CD4-positive, alpha-beta T cell (primary cell): ENCODE data around the gene MAMDC2. TPM values are rescaled to one million over a fixed set of nuclear protein-coding genes. Genes with fewer than 3 reads are reported as not detected.

Experiments
- ATAC-seq: fragments of 200-7000 bp; cut with Tn5 transposase; one replicate; pipeline ENCODE4 v1.10.0; 2022; ENCODE audit warnings: mild to moderate bottlenecking; ENCODE audit not compliant: poor library complexity
- CTCF ChIA-PET: fragments of 350-600 bp; sonication (Branson Sonifier 250); formaldehyde crosslinking; loops from one replicate; lab custom pipeline; 2021; ENCODE audit warnings: antibody characterized with exemption, inconsistent platforms; lab: Charles Lee
- POLR2A ChIA-PET: fragments of 350-600 bp; sonication (Branson Sonifier 250); formaldehyde crosslinking; loops from one replicate; lab custom pipeline; 2021; ENCODE audit warnings: antibody characterized with exemption, inconsistent platforms; lab: Charles Lee
- DNase-seq, 14 experiments: peaks; one replicate each; pipeline ENCODE4 v3.0.0-alpha.2; 2013 to 2020; ENCODE audit warnings: mixed read lengths in 2 of 14
- H3K27ac ChIP-seq, 2 donors: one replicate each; pipeline versions ENCODE4 v1.5.1 to v1.7.0; 2013; ENCODE audit warnings: low read length in 2 of 2, low read depth in 1 of 2, mild to moderate bottlenecking in 1 of 2
- H3K27me3 ChIP-seq, 2 experiments: 1 replicate in 1 of 2; 2 replicates in 1 of 2; pipeline versions ENCODE4 v1.6.1 to v1.7.0; 2013; ENCODE audit warnings: low read length in 2 of 2, control low read depth in 1 of 2, mild to moderate bottlenecking in 1 of 2, moderate library complexity in 1 of 2; ENCODE audit not compliant: insufficient read depth in 2 of 2, control insufficient read depth in 1 of 2
- H3K36me3 ChIP-seq: one replicate; pipeline ENCODE4 v1.6.1; 2013; ENCODE audit warnings: low read length, control low read depth; ENCODE audit not compliant: insufficient read depth
- H3K4me1 ChIP-seq: one replicate; pipeline ENCODE4 v1.6.1; 2013; ENCODE audit warnings: low read length, control low read depth; ENCODE audit not compliant: insufficient read depth
- H3K4me3 ChIP-seq: one replicate; pipeline ENCODE4 v1.5.1; 2013; ENCODE audit warnings: mild to moderate bottlenecking, low read length, moderate library complexity
- H3K9me3 ChIP-seq, 2 experiments: 1 replicate in 1 of 2; 2 replicates in 1 of 2; pipeline versions ENCODE4 v1.6.1 to v1.7.0; 2013; ENCODE audit warnings: low read length in 2 of 2, mild to moderate bottlenecking in 2 of 2, control low read depth in 1 of 2, moderate library complexity in 1 of 2; ENCODE audit not compliant: control insufficient read depth in 1 of 2, insufficient read depth in 1 of 2
- H3K27ac Mint-ChIP-seq: one replicate; pipeline ENCODE4 v1.8.0; 2020; ENCODE audit warnings: mixed read lengths
- H3K27me3 Mint-ChIP-seq: one replicate; pipeline ENCODE4 v1.8.0; 2021; ENCODE audit warnings: mixed read lengths
- H3K36me3 Mint-ChIP-seq: one replicate; pipeline ENCODE4 v1.8.0; 2021; ENCODE audit warnings: low read depth, mixed read lengths
- H3K4me1 Mint-ChIP-seq: one replicate; pipeline ENCODE4 v1.8.0; 2021; ENCODE audit warnings: low read depth, mixed read lengths
- H3K4me3 Mint-ChIP-seq: one replicate; pipeline ENCODE4 v1.8.0; 2020; ENCODE audit warnings: mild to moderate bottlenecking, mixed read lengths
- H3K9me3 Mint-ChIP-seq: one replicate; pipeline ENCODE4 v1.8.0; 2020; ENCODE audit warnings: mixed read lengths
- intact Hi-C, 2 experiments: fragments of 100-400 bp; cut with DNase I in 1 of 2; cut with micrococcal nuclease in 1 of 2; formaldehyde crosslinking; loops; one replicate each; pipeline versions ENCODE4 v1.15.1 to v1.9.0; 2023 to 2025; cut with DNase I, micrococcal nuclease
- total RNA-seq, 174 experiments: library from RNA in 2 of 174; stranded (reverse) in 2 of 174; gene quantifications; one replicate each; pipeline ENCODE4 v1.2.3 and lab custom pipeline; 2021 to 2026
- TF ChIP-seq, protein P1 (sequence below): fragments of 200-600 bp; IDR thresholded peaks from one replicate; pipeline ENCODE4 v1.8.0; 2022; ENCODE audit warnings: antibody characterized with exemption, mild to moderate bottlenecking

MAMDC2 gene
- total RNA-seq, 2 experiments from 2014 or later = 0.08 TPM; not detected in 1

DNA sequence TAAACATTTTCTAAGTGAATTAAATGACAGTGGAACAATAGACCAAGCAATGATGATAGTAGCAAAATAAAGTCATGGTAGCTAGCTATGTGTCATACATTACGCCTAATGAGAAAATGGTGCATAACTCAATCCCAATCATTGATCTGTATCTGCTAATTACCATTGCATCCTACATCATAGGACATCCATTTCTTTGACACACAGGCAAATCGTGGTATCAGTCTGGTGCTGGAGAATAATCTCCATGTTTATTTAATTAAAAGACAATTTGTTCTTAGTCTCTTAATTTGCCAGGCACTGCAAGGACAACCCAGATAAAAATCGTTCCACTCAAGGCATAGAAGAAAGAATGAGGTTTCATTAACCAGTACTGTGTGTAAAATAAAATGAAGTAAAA lies 125.6 kb downstream of the MAMDC2 start:
- intact Hi-C loops = loop anchor here in 1 of 2 experiments (10.0 kb wide), 1 partner anchor 46 kb away; no protein-coding TSS in a partner anchor
- Mint-ChIP-seq H3K9me3 (no peaks in the 10 kb centered on the region), H3K4me3 (no peak overlapping the region), H3K27ac (no peak overlapping the region), H3K27me3 (no peaks in the 10 kb centered on the region), H3K4me1 (no peaks in the 10 kb centered on the region), H3K36me3 (no peaks in the 10 kb centered on the region)
- CTCF ChIA-PET = no interaction called here
- no peaks in the 10 kb centered on the region for H3K4me1 ChIP-seq
- ATAC-seq (no peak), DNase-seq (no peak)
- H3K27me3 ChIP-seq = no peaks in the 10 kb centered on the region
- POLR2A ChIA-PET = no interaction called here
- no peak overlapping the region for H3K27ac ChIP-seq
- no peaks in the 10 kb centered on the region for H3K9me3 ChIP-seq
- no peaks in the 10 kb centered on the region for H3K36me3 ChIP-seq
- TF ChIP-seq, protein P1, sequence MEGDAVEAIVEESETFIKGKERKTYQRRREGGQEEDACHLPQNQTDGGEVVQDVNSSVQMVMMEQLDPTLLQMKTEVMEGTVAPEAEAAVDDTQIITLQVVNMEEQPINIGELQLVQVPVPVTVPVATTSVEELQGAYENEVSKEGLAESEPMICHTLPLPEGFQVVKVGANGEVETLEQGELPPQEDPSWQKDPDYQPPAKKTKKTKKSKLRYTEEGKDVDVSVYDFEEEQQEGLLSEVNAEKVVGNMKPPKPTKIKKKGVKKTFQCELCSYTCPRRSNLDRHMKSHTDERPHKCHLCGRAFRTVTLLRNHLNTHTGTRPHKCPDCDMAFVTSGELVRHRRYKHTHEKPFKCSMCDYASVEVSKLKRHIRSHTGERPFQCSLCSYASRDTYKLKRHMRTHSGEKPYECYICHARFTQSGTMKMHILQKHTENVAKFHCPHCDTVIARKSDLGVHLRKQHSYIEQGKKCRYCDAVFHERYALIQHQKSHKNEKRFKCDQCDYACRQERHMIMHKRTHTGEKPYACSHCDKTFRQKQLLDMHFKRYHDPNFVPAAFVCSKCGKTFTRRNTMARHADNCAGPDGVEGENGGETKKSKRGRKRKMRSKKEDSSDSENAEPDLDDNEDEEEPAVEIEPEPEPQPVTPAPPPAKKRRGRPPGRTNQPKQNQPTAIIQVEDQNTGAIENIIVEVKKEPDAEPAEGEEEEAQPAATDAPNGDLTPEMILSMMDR = no peak
- H3K4me3 ChIP-seq = no peak overlapping the region

DNA sequence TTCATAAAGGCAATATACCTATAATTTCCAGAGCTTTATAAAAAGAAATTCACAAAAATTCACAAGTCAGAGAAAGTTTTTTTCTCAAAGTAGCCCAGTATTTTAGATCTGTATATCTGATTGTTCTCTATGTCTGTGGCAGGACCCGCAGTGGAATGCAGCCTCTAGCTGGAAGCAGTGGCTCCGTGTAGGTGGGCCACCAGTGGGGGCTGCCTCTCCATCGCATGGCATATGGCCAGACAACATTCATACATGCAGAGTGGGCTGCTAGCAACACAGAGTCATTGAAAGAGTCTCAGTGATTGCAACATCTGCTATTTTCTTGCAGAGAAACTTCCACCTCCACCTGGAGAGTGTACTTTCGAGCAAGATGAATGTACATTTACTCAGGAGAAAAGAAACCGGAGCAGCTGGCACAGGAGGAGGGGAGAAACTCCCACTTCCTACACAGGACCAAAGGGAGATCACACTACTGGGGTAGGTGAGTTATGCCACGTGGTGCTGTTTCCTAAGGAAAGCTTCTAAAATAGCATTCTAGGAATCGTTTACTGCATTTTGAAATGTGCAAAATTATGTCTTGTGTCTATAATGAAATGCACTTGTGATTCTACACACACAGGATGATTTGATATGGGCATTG lies 126.6 kb downstream of the MAMDC2 start:
- Histone ChIP-seq H3K4me3 (no peak overlapping the region), H3K27me3 (no peaks in the 10 kb centered on the region), H3K4me1 (no peaks in the 10 kb centered on the region), H3K9me3 (no peaks in the 10 kb centered on the region), H3K36me3 (no peaks in the 10 kb centered on the region), H3K27ac (no peak overlapping the region)
- Mint-ChIP-seq H3K27ac (no peak overlapping the region), H3K9me3 (no peaks in the 10 kb centered on the region), H3K4me3 (no peak overlapping the region), H3K27me3 (no peaks in the 10 kb centered on the region), H3K36me3 (no peaks in the 10 kb centered on the region), H3K4me1 (no peaks in the 10 kb centered on the region)
- no peak for DNase-seq
- POLR2A ChIA-PET = no interaction called here
- ATAC-seq = no peak
- CTCF ChIA-PET = no interaction called here
- intact Hi-C loops = no loop called here
- TF ChIP-seq, protein P1 = no peak

DNA sequence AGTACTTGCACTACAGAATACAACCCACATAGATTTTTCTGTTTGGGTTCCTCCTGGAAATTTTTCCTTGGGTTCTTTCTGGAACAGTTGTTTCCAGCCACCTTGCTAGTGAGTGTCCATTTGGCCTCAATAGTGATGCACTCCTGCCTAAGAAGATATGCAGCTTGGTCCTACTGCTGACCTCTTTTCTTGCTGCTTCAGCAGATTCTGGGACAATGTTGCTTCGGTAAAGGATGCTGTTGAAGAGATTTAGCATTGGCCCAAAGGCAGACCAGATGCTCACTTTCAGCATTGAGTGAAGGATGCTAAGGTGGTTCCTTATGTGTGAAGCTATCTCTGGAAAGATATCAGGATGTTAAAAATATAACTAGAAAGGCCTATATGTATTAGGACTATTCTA lies 128.9 kb downstream of the MAMDC2 start:
- no peaks in the 10 kb centered on the region for H3K4me1 ChIP-seq
- H3K27ac ChIP-seq = no peak overlapping the region
- Mint-ChIP-seq H3K27ac (no peak overlapping the region), H3K36me3 (no peaks in the 10 kb centered on the region), H3K4me3 (no peak overlapping the region), H3K4me1 (no peaks in the 10 kb centered on the region), H3K9me3 (no peaks in the 10 kb centered on the region), H3K27me3 (no peaks in the 10 kb centered on the region)
- ATAC-seq (no peak), DNase-seq (no peak)
- H3K36me3 ChIP-seq = no peaks in the 10 kb centered on the region
- ChIA-PET CTCF (no interaction called here), POLR2A (no interaction called here)
- intact Hi-C loops = no loop called here
- no peaks in the 10 kb centered on the region for H3K27me3 ChIP-seq
- TF ChIP-seq, protein P1 = no peak
- no peaks in the 10 kb centered on the region for H3K9me3 ChIP-seq
- H3K4me3 ChIP-seq = no peak overlapping the region
